SK-N-SH (cell line): Measurements from ENCODE around the gene TENT4A. TPM values are rescaled to one million over a fixed set of nuclear protein-coding genes. Genes with fewer than 3 reads are reported as not detected.

Experiments
- CTCF ChIA-PET: fragments of 300-600, 350-600 bp; formaldehyde crosslinking; extraction: SDS; loops from one replicate; lab custom pipeline; 2021; lab: Yijun Ruan, JAX
- POLR2A ChIA-PET: fragments of 350-600 bp; sonication (Branson Sonifier 250); formaldehyde crosslinking; extraction: SDS; loops from one replicate; lab custom pipeline; 2020; ENCODE audit warnings: antibody characterized with exemption, inconsistent platforms; lab: Yijun Ruan, JAX
- DNase-seq: peaks from one replicate; pipeline ENCODE4 v3.0.0; 2012
- H2AFZ ChIP-seq: fragments of 200-600 bp; sonication (generic); 2 replicates; pipeline ENCODE4 v1.8.1; 2016; ENCODE audit warnings: antibody characterized with exemption, mild to moderate bottlenecking, low read depth
- H3F3A ChIP-seq: fragments of 200-600 bp; sonication (generic); replicated peaks from 2 replicates; pipeline ENCODE3; 2016; ENCODE audit warnings: antibody characterized with exemption, mild to moderate bottlenecking; ENCODE audit not compliant: insufficient read depth
- H3K27ac ChIP-seq, 2 experiments: fragments of 200-500 bp in 1 of 2; fragments of 200-600 bp in 1 of 2; sonication (Bioruptor generic) in 1 of 2; sonication (generic), shearing (Covaris generic) in 1 of 2; 2 replicates each; pipeline versions ENCODE4 v1.5.1 to v1.6.1; 2014 to 2016; ENCODE audit warnings: low read depth in 2 of 2, inconsistent platforms in 1 of 2, low read length in 1 of 2, mild to moderate bottlenecking in 1 of 2, mixed read lengths in 1 of 2
- H3K27me3 ChIP-seq: fragments of 200-600 bp; sonication (generic), shearing (Covaris generic); 2 replicates; pipeline ENCODE4 v1.6.1; 2016; ENCODE audit warnings: mixed run types; ENCODE audit not compliant: insufficient read depth
- H3K36me3 ChIP-seq, 2 experiments: fragments of 200-500 bp in 1 of 2; fragments of 200-600 bp in 1 of 2; sonication (Bioruptor generic) in 1 of 2; sonication (generic) in 1 of 2; replicated peaks in 1 of 2; 2 replicates each; pipeline versions ENCODE3 to v1.5.1; 2014 to 2016; ENCODE audit warnings: low read length in 1 of 2, mild to moderate bottlenecking in 1 of 2; ENCODE audit not compliant: insufficient read depth in 2 of 2, control insufficient read depth in 1 of 2
- H3K4me1 ChIP-seq, 2 experiments: fragments of 200-500 bp in 1 of 2; fragments of 200-600 bp in 1 of 2; sonication (Bioruptor generic) in 1 of 2; sonication (generic), shearing (Covaris generic) in 1 of 2; 2 replicates each; pipeline versions ENCODE4 v1.5.1 to v1.6.1; 2014 to 2016; ENCODE audit warnings: low read depth in 1 of 2, low read length in 1 of 2, mixed run types in 1 of 2; ENCODE audit not compliant: insufficient read depth in 2 of 2, control insufficient read depth in 1 of 2
- H3K4me2 ChIP-seq: fragments of 200-600 bp; sonication (generic), shearing (Covaris generic); 2 replicates; pipeline ENCODE4 v1.6.1; 2017; ENCODE audit warnings: mixed run types
- H3K4me3 ChIP-seq, 2 experiments: fragments of 200-500 bp in 1 of 2; fragments of 200-600 bp in 1 of 2; sonication (Bioruptor generic) in 1 of 2; sonication (generic), shearing (Covaris generic) in 1 of 2; 2 replicates each; pipeline versions ENCODE4 v1.5.1 to v1.8.1; 2014 to 2016; ENCODE audit warnings: low read depth in 2 of 2, inconsistent platforms in 1 of 2, low read length in 1 of 2, mild to moderate bottlenecking in 1 of 2, mixed read lengths in 1 of 2, moderate library complexity in 1 of 2
- H3K79me2 ChIP-seq: fragments of 200-600 bp; sonication (generic); 2 replicates; pipeline ENCODE4 v1.8.1; 2017; ENCODE audit warnings: mild to moderate bottlenecking; ENCODE audit not compliant: insufficient read depth
- H3K9ac ChIP-seq: fragments of 200-600 bp; sonication (generic); 2 replicates; pipeline ENCODE4 v1.6.1; 2017; ENCODE audit warnings: mixed run types
- H3K9me2 ChIP-seq: fragments of 200-600 bp; sonication (generic); 2 replicates; pipeline ENCODE4 v1.6.1; 2017; ENCODE audit warnings: mixed run types
- H3K9me3 ChIP-seq: fragments of 200-600 bp; sonication (generic); 2 replicates; pipeline ENCODE4 v1.6.1; 2017; ENCODE audit warnings: mixed run types, mild to moderate bottlenecking, moderate library complexity
- H4K20me1 ChIP-seq: fragments of 200-600 bp; sonication (generic); 2 replicates; pipeline ENCODE4 v1.6.1; 2017; ENCODE audit warnings: mild to moderate bottlenecking, mixed run types; ENCODE audit not compliant: insufficient read depth
- CHD2 ChIP-seq: fragments of 150-350 bp; IDR thresholded peaks from 2 replicates; pipeline ENCODE4 v1.6.1; 2018; ENCODE audit warnings: low read length; ENCODE audit not compliant: partially characterized antibody
- EP300 ChIP-seq, 2 experiments: IDR thresholded peaks; 2 replicates each; pipeline versions ENCODE4 v1.4.0 to v1.6.1; 2012; ENCODE audit warnings: borderline replicate concordance in 1 of 2, low read depth in 1 of 2, low read length in 1 of 2
- FOXJ3 ChIP-seq: sonication (generic); formaldehyde crosslinking; IDR thresholded peaks from 2 replicates; pipeline ENCODE4 v1.5.1; 2020; ENCODE audit warnings: mild to moderate bottlenecking, missing genetic modification reagents
- FOXM1 ChIP-seq: IDR thresholded peaks from 2 replicates; pipeline ENCODE4 v1.4.0; 2012; ENCODE audit warnings: low read depth, mild to moderate bottlenecking
- GABPA ChIP-seq: IDR thresholded peaks from 2 replicates; pipeline ENCODE4 v1.4.0; 2012; ENCODE audit warnings: low read depth, mild to moderate bottlenecking
- GATA2 ChIP-seq: sonication (generic); formaldehyde crosslinking; IDR thresholded peaks from 2 replicates; pipeline ENCODE4 v1.5.0; 2020; ENCODE audit warnings: mild to moderate bottlenecking, missing genetic modification reagents
- JUND ChIP-seq: IDR thresholded peaks from 2 replicates; pipeline ENCODE4 v1.4.0; 2012
- MEF2A ChIP-seq: IDR thresholded peaks from 2 replicates; pipeline ENCODE4 v1.4.0; 2012; ENCODE audit warnings: low read depth, borderline replicate concordance
- NFIC ChIP-seq: IDR thresholded peaks from 2 replicates; pipeline ENCODE4 v1.4.0; 2012; ENCODE audit warnings: borderline replicate concordance
- NRF1 ChIP-seq: IDR thresholded peaks from 2 replicates; pipeline ENCODE4 v1.6.1; 2012; ENCODE audit warnings: low read depth, mild to moderate bottlenecking, low read length
- REST ChIP-seq: IDR thresholded peaks from 2 replicates; pipeline ENCODE4 v1.6.1; 2012; ENCODE audit warnings: mild to moderate bottlenecking, low read depth, low read length, moderate library complexity
- RXRA ChIP-seq: IDR thresholded peaks from 2 replicates; pipeline ENCODE4 v1.4.0; 2012; ENCODE audit warnings: low read depth, mild to moderate bottlenecking, borderline replicate concordance
- SIN3A ChIP-seq: IDR thresholded peaks from 2 replicates; pipeline ENCODE4 v1.6.1; 2012; ENCODE audit warnings: low read depth, mild to moderate bottlenecking, low read length, moderate library complexity, borderline replicate concordance
- TAF1 ChIP-seq: IDR thresholded peaks from 2 replicates; pipeline ENCODE4 v1.6.1; 2012; ENCODE audit warnings: low read depth, mild to moderate bottlenecking, low read length, moderate library complexity, borderline replicate concordance
- TCF12 ChIP-seq: IDR thresholded peaks from 2 replicates; pipeline ENCODE4 v1.4.0; 2012
- USF2 ChIP-seq: fragments of 150-350 bp; IDR thresholded peaks from 2 replicates; pipeline ENCODE4 v1.6.1; 2017; ENCODE audit warnings: antibody characterized with exemption, low read length, low read depth, borderline replicate concordance
- YY1 ChIP-seq: IDR thresholded peaks from 2 replicates; pipeline ENCODE4 v1.4.0; 2012; ENCODE audit warnings: low read depth, mild to moderate bottlenecking
- ZBTB33 ChIP-seq: IDR thresholded peaks from 2 replicates; pipeline ENCODE4 v1.4.0; 2012; ENCODE audit warnings: low read depth, borderline replicate concordance
- WGBS: methylation state at CpG from one replicate; pipeline ENCODE4 v1.1.6; 2017; ENCODE audit warnings: low lambda C conversion rate; 5-methylcytosine and 5-hydroxymethylcytosine counted together
- polyA plus RNA-seq, 3 experiments: library from polyadenylated mRNA; depleted of rRNA; stranded (reverse); fragments of >200 nt; gene quantifications; 2 replicates each; pipeline ENCODE4 v1.2.3, GENCODE V29; 2012
- TF ChIP-seq, protein P1 (sequence below): IDR thresholded peaks from 2 replicates; pipeline ENCODE4 v1.4.0; 2012; ENCODE audit warnings: low read depth
- TF ChIP-seq, protein P2 (sequence below): IDR thresholded peaks from 2 replicates; pipeline ENCODE4 v1.4.0; 2012; ENCODE audit warnings: low read depth, borderline replicate concordance

The TENT4A gene
- polyA plus RNA-seq, 1 of the 3 experiments (the other 2 are of a cell fraction), result 6.0 TPM

GRCh38 chr5:6766604-6767093 lies 53.4 kb downstream of the TENT4A start (continued):
- TF ChIP-seq, protein P1, sequence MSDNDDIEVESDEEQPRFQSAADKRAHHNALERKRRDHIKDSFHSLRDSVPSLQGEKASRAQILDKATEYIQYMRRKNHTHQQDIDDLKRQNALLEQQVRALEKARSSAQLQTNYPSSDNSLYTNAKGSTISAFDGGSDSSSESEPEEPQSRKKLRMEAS, result peak; percentile 77
- TF ChIP-seq GATA2 (CRISPR knock-in tag) (no peak), RXRA (peak; percentile 34; the same call in 1 of the 2 replicates), ZBTB33 (no peak), TCF12 (peak; percentile 87), JUND (peak; percentile 74), NFIC (peak; percentile 99), CHD2 (peak; percentile 65), YY1 (0 out of 2 replicates have a peak, but pooled peaks have one; percentile 25)
- TF ChIP-seq, protein P2, sequence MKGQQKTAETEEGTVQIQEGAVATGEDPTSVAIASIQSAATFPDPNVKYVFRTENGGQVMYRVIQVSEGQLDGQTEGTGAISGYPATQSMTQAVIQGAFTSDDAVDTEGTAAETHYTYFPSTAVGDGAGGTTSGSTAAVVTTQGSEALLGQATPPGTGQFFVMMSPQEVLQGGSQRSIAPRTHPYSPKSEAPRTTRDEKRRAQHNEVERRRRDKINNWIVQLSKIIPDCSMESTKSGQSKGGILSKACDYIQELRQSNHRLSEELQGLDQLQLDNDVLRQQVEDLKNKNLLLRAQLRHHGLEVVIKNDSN, result no peak

GRCh38 chr5:6767481-6768063 lies 54.3 kb downstream of the TENT4A start:
- Histone ChIP-seq H3F3A (peaks cover 6% of the 10 kb centered on the region), H3K4me3 (no peak overlapping the region), H3K27me3 (no peaks in the 10 kb centered on the region), H3K79me2 (no peaks in the 10 kb centered on the region), H2AFZ (no peak overlapping the region), H3K36me3 (no peaks in the 10 kb centered on the region), H3K9me3 (no peaks in the 10 kb centered on the region), H4K20me1 (no peaks in the 10 kb centered on the region), H3K9me2 (no peaks in the 10 kb centered on the region), H3K4me1 (peaks cover 5 to 18% of the 10 kb centered on the region in 2 experiments), H3K27ac (no peak overlapping the region), H3K9ac (no peak overlapping the region), H3K4me2 (no peak overlapping the region)
- CTCF ChIA-PET, result interaction anchor here (0.7 to 3.1 kb wide), 4 partner anchors 12 to 1373 kb away, joined by 3 to 21 read pairs (median 10); partner anchors contain the start of gene SRD5A1
- no peak for DNase-seq
- 98% methylated on average over 10 of the region's 11 CpGs for WGBS
- TF ChIP-seq TCF12 (no peak), CHD2 (no peak), GABPA (no peak), REST (no peak), USF2 (no peak), ZBTB33 (no peak), MEF2A (no peak), EP300 (IDR thresholded peaks at IDR 0.05; ENCODE audit: borderline replicate concordance in 1 of 2, low read depth in 1 of 2, low read length in 1 of 2) (no peak), NRF1 (no peak), TAF1 (no peak), FOXM1 (no peak), SIN3A (no peak), FOXJ3 (CRISPR knock-in tag) (no peak)
- TF ChIP-seq, protein P1, result no peak
- POLR2A ChIA-PET, result no interaction called here
